GM12891 (cell line): ENCODE results near the gene GPR108.

Experiments
- PAX5 ChIP-seq: IDR thresholded peaks from 2 replicates; pipeline ENCODE4 v1.6.1; 2011; ENCODE audit warnings: low read length, moderate library complexity, mild to moderate bottlenecking; ENCODE audit not compliant: insufficient read depth, severe bottlenecking
- POLR2A ChIP-seq: IDR thresholded peaks from 2 replicates; pipeline ENCODE4 v1.6.1; 2011; ENCODE audit warnings: low read depth, low read length, control low read depth
- POLR2AphosphoS5 ChIP-seq: IDR thresholded peaks from 2 replicates; pipeline ENCODE4 v1.6.1; 2011; ENCODE audit warnings: low read depth, low read length, control low read depth
- TAF1 ChIP-seq: IDR thresholded peaks from 2 replicates; pipeline ENCODE4 v1.6.1; 2011; ENCODE audit warnings: low read depth, low read length, control low read depth

GRCh38 chr19:6709549-6709948 lies 27.8 kb downstream of the GPR108 start:
- TF ChIP-seq POLR2A (no peak), POLR2AphosphoS5 (no peak), PAX5 (no peak), TAF1 (no peak)
